GM19025 (cell line): ENCODE measurements around the gene CTNNBL1.
"Not testable (repeated sequence)": the region's sequence is repeated elsewhere in the genome, so short reads cannot be mapped to it uniquely, and the experiment has no call there.

Experiments
- ATAC-seq: cut with Tn5 transposase; IDR thresholded peaks from one replicate; pipeline ENCODE4 v1.9.1; 2021; ENCODE audit warnings: mild to moderate bottlenecking, low read depth, moderate library complexity; ENCODE audit not compliant: unreplicated experiment

The CTNNBL1 gene

DNA sequence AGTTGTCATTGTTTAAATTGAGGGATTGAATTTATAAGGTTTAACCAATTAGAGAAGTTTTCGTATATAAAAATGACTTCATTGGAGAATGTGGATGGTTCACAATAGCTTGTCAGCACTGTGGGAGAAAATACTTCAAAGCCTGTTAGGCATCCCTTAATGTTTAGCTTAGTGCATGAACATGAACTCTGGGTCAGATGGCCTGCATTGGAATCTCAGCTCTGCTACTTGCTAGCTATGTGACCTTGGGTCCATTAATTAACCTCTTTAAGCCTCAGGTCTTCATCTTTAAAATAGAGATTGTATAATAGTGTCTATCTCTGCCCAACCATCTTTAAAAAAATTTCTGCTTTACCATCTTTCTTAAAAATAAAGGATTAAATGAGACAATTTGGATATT, 11.1 kb downstream of the CTNNBL1 start:
- no peak for ATAC-seq

- no peak for ATAC-seq
These were observed 12.5 kb downstream of the CTNNBL1 start for GRCh38 chr20:37706298-37706697.

DNA sequence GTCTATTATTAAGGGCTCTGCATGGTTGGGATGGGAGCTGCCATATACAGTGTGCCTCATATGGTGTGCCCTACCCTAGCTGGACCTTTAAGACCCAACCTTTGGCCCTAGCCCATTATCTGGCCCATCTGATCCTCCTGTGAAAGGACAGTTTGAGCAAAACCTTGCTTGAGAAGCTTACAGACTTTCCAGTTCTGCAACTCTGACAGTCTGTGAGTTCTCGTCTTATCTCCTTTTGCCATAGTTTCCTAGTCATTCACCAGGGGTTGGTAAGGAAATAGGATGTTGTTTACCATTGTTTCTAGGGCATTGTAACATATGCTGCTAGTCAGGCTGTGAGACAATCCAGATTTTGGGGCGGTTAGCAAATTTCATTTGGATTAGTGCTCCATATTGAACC, 17.2 kb downstream of the CTNNBL1 start:
- no peak for ATAC-seq

- no peak for ATAC-seq
These were observed 18.4 kb downstream of the CTNNBL1 start for GRCh38 chr20:37711994-37712964.

GRCh38 chr20:37713396-37713795, 19.6 kb downstream of the CTNNBL1 start:
- ATAC-seq, result no peak

- no peak for ATAC-seq
These were observed 21.3 kb downstream of the CTNNBL1 start for GRCh38 chr20:37714978-37715672.

DNA sequence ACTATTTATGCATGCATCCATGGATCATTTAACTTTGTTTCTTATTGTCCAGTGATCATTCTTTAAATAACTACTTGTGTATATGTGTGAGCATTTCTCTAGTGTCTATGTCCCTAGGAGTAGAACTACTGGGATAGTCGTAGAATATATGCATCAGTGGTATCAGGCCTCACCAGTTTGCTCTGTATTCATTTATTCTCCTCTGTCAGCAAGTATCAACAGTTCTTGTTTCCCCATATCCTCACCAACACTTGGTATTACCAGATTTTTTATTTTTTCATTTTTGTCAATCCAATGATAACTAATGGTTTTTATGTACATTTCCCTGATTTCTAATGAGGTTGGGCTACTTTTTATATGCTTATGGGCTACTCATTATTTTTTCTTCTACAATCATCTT, 27.9 kb downstream of the CTNNBL1 start:
- no peak for ATAC-seq

DNA sequence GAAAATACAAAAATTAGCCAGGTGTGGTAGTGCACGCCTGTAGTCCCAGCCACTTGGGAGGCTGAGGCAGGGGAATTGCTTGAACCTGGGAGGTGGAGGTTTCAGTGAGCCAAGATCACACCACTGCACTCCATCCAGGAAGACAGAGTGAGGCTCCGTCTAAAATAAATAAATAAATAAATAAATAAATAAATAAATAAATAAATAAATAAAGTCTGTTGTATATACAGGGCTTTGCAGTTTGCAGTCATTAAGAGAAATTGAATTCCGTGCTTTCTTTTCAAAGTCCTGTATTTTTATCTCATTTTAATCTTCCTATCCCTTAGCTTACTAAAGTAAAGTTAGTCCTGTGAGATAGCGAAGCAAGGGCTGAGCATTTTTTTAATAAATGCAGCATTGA, 28.5 kb downstream of the CTNNBL1 start:
- not testable (repeated sequence) for ATAC-seq

- ATAC-seq, result no peak
These were observed 29.8 kb downstream of the CTNNBL1 start for GRCh38 chr20:37723668-37724067.

- no peak for ATAC-seq
These were observed 31.3 kb downstream of the CTNNBL1 start for GRCh38 chr20:37725165-37725564.

GRCh38 chr20:37725855-37726254, 32.0 kb downstream of the CTNNBL1 start:
- ATAC-seq, result no peak

DNA sequence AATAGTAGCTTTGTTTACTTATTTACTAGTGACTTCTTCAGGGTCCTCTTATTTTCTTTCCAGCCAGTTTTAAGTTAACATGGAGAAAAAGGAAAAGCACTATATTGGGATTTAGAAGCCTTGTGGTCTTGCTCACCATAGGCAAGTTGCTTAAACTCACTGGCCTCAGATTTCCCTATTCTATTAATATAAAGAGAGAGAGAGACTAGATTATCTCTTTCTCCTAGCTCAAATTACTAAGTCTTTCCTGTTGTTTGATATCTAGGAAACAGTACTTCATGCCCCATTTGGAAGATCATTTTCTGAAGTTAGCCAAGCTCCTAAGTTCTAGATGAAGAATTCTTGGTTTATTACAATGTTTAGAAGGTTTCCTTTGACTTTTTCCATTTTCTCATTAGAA, 32.5 kb downstream of the CTNNBL1 start:
- no peak for ATAC-seq

GRCh38 chr20:37726971-37727956, 33.4 kb downstream of the CTNNBL1 start:
- ATAC-seq, result no peak

- ATAC-seq, result no peak
These were observed 34.3 kb downstream of the CTNNBL1 start for GRCh38 chr20:37727957-37728634.

DNA sequence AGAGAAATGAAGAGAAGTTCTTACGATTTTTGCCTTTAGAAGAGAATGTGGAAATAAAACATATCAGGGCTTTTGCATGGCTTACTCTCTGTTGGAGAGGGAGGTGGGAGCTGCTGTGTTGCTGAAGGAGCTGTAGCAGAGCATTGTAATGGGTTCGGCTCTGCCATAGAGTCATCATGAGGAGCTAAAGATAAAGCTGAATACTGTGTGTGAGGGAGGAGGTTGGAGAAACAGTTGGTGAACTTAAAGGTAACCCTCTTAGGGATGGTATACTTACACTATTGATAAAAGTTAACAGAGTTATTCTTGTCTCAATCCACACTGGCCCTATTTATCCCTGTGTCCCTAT, 34.8 kb downstream of the CTNNBL1 start:
- ATAC-seq, result no peak

DNA sequence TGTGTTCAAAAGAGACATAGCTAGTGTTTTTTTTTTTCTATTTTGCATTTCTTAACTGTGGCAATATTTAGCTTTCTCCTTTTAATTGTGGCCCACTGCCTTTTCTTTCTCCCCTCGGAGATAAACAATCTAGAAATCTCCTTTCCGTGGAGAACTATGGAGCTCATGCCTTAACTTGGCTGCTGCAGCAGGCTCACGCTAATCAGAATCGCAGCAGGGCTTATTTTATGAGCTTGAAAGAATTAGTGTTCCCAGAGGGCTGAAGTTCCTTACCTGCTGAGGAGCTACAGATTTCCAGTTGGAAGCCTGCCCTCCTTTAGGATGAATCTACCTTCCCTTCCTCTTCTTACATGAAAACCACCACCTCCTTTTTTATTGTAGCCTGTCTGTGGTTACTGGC, 35.6 kb downstream of the CTNNBL1 start:
- ATAC-seq, result no peak

GRCh38 chr20:37729909-37730308, 36.1 kb downstream of the CTNNBL1 start:
- ATAC-seq, result no peak

DNA sequence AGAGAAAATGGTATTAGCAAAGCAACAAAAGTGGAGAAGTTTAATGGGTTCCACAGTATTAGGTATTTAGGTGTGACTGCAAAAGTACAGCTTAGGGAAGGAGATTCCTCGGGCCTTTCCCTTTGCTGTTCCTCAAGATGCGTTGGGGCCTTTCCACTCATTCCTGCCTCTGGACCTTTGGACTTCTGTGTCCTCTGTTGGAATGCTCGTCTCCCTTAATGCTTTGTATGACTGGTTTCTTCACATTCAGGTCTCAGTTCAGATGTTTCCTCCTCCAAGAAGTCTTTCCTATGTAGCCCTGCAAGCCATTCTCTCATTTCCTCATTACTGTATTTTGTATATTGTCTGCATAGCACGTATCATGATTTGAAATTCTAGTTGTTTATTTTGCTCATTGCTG, 39.6 kb downstream of the CTNNBL1 start:
- no peak for ATAC-seq

DNA sequence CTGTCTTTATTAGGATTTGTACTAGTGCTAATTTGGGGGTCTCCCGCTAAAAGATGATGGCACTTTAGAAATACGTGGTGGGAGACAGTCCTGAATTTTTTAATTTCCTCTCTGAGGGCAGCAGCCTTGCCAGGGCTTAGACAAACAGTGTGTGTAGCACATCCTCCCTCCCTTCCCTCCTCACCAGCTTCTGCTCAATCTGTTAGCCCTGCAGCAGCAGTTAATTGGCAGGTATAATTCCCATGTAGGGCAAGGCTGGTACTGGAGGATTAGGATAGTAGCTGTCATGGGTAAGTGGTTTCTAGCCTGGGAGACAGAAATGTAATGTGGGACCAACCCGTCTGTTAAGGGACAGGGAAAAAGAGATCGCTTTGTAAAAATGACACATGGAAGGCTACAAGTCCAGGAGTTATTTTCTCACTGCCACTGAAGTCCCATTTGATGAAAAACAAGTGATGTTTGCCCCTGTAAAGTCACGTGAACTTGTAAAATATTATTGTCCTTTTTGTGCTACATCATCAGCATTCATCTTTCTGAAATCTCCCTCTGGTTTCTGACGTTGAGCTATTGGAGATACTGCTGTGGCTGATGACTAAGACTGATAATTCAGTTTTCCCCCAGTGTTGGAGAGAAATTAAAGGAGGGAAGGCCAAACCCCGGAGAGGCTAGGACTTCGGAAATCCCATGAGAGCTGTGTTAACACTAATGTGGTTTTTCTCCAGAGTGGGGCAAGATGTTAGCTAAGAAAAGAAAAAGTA, 40.6 kb downstream of the CTNNBL1 start:
- ATAC-seq, result no peak
